Endometrial microvascular endothelial cells (primary cell): ENCODE measurements around the gene C12orf43. TPM values are rescaled to one million over a fixed set of nuclear protein-coding genes. Genes with fewer than 3 reads are reported as not detected.

Experiments
- in situ Hi-C: cut with HindIII; loops from 2 replicates; pipeline ENCODE4 v1.10.0; 2017; ENCODE audit warnings: low sequenced_read_pairs, low pct_unique_long_range_greater_than_20kb; ENCODE audit errors: inconsistent ontology term
- total RNA-seq: library from RNA; depleted of rRNA; stranded (reverse); fragments of >200 nt; gene quantifications from one replicate; pipeline ENCODE4 v1.2.3, GENCODE V29; 2015; ENCODE audit errors: inconsistent ontology term

The C12orf43 gene
- total RNA-seq, 1 donor from 2014 or later = 12.8 TPM

DNA sequence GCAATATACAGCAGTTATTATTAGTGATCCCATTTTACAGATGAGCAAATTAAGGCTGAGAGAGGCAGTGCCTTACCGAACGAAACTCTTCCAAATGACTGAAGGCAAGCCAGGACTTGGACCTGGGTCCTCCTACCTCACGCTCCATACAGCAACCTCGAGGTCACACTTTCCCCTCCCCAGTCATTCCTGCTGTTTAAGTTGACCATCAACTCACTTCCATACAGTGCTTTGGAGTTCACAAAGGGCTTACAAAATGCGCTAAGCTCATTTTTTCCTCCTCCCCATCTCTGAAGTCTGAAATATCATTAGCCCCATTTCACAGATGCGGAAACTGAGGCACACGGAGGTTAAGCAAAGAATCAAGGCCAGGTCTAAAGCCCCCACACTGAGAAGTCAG, 33.6 kb downstream of the C12orf43 start:
- in situ Hi-C loops = no loop called here

DNA sequence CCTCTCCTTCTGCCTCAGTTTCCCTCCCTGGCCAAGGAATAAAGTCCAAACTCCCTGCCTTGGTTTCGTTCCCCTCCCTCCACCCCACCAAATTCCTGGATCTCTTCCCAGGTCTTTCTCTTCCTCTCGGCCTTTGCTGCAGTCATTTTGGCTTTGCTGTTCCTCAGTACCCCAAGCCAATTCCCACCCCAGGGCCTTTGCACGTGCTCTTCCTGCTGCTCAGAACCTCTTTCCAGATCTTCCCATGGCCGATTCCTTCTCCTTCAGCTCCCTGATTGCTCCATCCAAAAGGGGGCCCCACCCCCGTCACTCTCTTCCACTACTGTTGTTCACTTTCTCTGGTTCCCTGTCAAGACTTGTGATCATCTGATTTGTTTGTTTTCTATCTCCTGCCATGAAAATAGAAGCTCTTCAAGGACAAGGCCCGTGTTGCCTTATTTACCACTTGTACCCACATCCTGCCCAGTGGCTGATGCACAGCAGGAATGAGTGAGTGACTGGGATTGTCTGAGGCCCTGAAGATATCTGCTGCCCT, 34.8 kb downstream of the C12orf43 start:
- in situ Hi-C loops = no loop called here

DNA sequence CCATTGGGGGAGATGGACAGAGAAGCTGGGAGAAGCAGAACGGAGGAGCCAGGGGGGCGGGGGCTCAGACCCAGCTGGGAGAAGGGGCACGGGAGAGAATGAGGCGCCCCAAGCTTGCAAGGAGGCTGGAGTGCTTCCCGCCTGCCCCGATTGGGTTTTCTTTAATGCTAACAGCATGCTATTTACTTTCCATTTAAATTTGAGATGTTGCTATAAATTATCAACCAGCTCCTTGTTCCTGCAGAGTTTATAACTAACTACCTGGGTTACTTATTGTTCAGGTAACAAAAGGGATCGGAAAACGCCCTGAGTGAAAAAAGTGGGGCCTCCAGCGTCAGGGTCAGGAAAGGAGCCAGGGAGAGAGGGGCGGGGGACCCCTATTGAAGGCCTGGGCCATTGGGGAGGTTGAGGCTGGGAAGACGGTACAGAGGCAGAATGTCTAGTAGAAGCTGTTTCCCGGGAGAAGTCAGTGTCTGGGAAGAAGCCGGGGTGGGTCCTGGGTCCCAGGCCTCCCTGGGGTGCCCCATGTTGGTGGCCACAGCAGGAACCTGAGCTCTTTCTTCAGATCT, 35.4 kb downstream of the C12orf43 start:
- in situ Hi-C loops = no loop called here

DNA sequence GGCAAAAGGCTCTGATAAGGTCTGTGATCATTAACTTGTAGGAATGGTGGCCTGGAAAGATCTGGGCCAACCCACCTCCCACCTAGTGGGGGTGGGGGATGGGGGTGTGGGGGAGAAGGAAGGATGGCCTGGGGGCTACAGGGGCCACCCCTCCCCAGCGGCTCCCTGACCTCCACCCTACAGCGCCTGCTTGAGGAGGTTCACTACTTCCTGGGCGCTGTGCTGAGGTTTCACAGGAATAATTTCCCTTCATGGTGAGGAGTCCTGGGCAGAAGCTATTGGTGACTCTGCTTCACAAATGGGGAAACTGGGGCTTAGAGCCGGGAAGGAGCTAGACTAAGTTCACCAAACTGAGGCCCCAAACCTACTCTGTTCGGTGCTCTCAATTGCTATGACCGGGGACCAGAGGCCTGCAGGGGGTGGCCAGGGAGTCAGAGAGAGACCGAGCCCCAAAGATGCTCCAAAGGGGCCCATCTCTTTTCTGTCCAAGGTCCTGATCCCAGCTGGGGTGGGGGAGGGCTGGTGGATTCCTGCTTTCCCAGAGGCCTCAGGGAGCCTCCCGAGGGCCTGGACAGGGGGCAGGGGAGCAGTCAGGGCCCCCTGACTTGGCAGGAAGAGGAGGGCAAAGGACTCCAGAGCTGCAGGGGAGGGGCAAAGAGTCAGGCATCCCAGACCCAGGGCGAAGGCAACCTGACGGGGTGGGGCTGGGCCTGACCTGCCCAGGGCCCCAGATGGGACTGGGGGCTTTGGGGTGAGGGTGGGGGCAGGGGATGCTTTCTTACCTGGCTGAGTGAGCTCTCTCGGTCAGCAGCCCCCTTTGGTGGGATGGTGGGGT, 36.2 kb downstream of the C12orf43 start:
- in situ Hi-C loops = no loop called here

DNA sequence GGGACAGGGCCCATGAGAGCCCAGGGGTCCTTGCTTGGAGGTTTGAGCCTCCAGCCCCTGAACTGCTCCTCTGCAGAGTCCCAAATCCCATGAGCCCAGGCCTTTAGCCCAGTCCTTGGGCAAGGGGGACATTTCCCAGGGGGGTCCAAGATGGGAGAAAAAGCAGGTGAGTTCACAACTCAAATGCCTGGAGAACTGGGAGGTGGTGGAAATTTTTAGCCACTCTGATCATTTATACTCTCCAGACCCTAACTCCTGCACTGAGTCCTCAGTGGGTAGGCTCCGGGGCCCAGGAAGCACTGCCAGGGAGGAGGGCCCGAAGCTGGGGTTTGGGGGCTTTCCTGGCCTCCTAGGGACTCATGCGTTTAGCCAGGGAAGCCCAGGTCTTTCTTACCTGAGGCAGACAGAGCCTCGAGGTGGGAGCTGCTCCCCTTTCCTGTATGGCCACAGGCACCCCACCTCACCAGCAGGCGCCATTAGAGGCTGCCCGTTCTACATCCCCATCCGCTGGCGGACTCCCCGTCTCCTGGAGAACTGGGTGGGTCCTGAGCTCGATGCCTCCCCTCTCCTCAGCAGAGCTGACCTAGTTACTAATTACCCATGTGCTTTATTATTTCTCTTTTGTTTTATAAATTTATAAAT, 36.9 kb downstream of the C12orf43 start:
- in situ Hi-C loops = no loop called here

DNA sequence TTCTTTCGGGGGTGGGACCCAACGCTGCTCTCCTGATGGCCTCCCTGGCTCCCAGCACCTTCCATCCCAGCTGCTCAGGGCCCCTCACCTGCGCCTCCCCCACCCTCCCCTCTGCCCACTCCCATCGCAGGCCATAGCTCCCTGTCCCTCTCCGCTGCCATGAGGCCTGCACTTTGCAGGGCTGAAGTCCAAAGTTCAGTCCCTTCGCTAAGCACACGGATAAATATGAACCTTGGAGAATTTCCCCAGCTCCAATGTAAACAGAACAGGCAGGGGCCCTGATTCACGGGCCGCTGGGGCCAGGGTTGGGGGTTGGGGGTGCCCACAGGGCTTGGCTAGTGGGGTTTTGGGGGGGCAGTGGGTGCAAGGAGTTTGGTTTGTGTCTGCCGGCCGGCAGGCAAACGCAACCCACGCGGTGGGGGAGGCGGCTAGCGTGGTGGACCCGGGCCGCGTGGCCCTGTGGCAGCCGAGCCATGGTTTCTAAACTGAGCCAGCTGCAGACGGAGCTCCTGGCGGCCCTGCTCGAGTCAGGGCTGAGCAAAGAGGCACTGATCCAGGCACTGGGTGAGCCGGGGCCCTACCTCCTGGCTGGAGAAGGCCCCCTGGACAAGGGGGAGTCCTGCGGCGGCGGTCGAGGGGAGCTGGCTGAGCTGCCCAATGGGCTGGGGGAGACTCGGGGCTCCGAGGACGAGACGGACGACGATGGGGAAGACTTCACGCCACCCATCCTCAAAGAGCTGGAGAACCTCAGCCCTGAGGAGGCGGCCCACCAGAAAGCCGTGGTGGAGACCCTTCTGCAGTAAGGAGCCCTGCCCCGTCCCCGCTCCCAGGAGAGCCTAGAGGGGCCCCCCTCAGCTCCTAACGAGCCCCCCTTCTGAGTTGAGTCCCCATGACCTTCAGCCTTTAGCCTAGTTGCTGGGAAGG, 37.7 kb downstream of the C12orf43 start, which contains the start of gene HNF1A:
TSS of gene HNF1A (plus strand) at position 248 of the 924 bp plus-strand sequence. CDS start at position 474, 226 bp downstream.
- in situ Hi-C loops = no loop called here

DNA sequence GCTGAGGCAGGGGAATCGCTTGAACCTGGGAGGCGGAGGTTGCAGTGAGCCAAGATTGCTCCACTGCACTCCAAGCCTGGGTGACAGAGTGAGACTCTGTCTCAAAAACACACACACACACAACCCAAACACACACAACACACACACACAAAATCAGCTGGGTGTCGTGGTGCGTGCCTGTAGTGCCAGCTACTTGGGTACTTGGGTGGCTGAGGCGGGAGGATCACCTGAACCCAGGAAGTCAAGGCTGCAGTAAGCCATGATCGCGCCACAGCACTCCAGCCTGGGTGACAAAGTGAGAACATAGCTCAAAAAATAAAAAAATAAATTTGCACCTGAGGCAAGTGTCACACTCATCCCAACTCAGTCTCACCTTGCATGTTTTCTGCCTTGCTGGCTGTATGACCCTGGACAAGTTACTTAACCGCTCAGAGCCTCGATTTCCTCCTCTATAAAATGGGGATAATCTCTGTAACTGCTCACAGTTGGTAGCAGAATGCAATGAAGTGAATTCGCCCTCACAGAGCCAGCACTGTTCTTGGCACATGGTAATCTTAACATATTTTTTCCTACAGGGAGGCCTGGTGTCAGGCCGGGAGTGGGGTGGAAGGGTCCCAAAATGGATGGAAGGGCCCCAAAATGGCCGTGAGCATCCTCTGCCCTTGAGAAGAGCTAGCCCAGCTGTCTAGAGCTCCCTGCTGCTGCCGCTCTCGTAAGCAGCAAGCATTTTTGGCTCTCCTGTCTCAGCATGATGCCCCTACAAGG, 38.6 kb downstream of the C12orf43 start:
- in situ Hi-C loops = no loop called here

DNA sequence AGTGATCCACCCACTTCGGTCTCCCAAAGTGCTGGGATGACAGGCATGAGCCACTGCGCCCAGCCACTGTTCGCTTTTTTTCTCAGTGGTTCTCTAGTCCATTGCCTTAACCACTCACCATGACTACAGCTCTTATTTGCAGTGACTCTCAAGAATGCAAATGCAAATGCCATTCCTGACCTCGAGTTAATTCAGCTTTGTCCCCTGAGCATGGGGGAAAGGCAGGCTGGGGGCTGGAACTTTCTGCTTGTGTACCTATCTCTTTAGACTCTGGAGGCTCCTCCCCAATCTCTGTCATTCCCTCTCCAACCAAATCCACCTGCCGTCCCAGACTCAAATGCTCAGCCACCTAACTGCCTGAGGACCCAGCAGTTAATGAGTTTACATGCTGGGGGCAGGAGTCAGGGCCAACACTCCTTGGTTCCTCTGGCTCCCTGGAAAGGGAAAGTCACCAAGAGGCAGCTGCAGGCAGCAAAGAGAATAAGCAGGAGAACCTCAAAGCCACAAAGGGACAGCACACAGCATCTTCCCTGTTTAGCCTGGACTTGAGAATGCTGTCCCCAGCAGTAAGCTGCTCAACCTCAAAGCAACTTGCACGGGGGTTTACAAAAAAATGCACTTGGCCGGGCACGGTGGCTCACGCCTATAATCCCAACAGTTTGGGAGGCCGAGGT, 43.3 kb downstream of the C12orf43 start:
- in situ Hi-C loops = no loop called here

DNA sequence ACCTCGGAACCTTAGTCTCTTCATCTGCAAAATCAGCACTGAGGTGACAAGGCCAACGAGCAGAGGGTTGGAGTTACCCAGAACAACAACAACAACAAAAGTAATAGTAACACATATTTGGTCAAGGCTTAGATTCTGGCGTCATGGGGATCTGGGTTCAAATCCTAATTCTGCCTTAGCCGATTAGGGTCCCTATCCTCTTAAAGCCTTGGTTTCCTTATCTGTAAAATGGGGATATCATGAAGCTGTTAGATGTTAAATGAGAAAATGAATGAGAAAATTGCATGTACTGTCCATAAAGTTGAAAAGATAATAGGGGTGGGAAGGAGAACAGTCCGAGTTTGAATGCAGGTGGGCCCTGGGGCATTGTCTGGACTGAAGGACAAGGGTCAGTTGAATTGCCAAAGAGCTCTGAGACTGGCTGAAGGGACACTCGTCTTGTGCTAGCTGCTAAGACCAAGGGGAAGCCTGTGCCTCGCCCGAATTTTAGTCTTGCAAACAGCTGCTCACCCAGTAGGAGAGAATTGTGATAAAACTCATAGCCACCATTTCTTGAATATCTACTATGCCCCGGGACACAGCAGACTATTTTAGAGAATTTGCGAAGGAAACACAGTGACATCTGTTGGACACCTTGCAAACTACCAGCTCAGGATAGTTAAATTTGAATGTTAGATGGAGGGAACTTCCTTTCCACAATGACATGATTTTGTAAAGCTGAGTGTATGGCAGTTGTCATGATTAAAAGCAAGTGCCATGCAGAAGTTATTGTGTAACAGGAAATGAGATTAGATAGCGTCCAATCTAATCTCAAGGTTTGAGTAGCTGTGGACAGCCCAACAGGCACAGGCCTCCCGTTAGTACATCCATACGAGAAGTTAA, 44.7 kb downstream of the C12orf43 start:
- in situ Hi-C loops = no loop called here

DNA sequence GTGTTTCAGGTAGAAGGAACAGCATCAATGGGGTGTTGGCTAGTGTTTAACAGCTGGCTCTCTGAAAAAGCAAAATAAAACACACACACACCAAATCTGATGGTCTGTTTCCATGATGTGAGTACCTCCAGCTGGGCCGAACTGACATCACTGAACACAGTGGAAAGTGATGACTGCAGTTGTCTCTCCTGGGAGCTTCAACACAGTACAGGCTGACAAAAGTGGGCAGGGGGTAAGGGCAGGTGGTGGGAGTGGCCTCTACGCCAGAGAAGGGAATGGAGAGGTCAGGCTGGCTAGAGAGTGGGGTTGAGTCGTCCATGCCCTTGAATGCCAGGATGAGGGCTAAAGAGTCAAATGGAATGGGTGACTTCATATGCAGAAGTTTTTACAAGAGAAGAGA, 46.0 kb downstream of the C12orf43 start:
- in situ Hi-C loops = no loop called here

DNA sequence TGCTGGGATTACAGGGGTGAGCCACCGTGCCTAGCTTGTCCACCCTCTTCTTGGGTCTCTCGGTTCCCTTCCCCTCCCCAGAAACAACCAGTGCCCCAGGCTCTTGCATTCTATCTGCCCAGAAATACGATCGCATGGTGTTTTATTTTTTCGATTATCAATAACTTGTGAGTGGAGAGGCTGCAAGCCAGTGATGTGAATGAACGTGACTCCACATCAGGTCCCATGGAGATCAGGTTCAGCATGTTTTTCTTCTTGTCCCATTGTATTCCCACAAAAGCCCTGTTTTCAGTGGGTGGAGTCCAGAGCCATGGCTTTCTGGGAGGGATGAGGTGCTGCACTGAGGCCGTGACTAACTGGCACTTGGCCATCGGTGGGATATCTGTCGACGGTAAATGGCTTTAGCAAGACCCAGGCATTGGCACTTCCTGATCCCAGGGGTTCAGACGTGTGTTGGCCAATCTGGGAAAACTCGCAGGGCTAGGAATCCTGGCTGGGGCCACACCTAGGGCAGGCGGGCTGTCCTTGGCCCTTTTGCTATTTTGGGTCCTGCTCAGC, 50.7 kb downstream of the C12orf43 start:
- in situ Hi-C loops = no loop called here

DNA sequence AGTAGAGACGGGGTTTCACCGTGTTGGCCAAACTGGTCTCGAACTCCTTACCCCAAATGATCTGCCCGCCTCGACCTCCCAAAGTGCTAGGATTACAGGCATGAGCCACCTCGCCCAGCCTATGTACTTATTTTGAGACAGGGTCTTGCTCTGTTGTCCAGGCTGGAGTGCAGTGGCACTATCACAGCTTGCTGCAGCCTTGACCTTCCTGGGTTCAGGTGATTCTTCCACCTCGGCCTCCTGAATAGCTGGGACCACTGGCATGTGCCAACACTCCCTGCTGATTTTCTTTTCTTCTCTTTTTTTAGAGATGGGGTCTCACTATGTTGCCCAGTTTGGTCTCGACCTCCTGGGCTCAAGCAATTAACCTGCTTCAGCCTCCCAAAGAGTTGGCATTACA, 52.0 kb downstream of the C12orf43 start:
- in situ Hi-C loops = no loop called here

DNA sequence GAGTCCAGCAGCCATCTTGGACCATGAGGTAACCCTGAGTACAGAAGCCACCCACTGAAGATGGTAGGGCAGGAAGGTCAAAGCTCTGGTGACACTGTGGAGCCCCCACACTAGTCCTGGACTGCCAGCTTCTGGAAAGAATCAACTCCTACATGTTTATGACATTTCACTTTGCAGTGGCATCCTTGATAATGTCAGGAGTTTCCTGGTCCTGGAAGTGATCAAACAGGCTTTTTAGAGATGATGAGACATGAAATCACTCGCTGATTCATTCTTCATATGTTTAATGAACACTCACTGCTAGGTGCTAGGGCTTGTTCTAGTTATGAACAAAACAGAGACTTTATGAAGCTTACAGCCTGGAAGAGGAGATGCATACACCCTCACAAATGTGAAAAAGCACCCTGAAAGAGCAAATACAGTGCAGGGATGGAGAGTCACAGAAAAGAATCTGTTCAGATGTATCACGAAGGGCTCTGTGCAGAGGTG, 53.7 kb downstream of the C12orf43 start:
- in situ Hi-C loops = no loop called here

DNA sequence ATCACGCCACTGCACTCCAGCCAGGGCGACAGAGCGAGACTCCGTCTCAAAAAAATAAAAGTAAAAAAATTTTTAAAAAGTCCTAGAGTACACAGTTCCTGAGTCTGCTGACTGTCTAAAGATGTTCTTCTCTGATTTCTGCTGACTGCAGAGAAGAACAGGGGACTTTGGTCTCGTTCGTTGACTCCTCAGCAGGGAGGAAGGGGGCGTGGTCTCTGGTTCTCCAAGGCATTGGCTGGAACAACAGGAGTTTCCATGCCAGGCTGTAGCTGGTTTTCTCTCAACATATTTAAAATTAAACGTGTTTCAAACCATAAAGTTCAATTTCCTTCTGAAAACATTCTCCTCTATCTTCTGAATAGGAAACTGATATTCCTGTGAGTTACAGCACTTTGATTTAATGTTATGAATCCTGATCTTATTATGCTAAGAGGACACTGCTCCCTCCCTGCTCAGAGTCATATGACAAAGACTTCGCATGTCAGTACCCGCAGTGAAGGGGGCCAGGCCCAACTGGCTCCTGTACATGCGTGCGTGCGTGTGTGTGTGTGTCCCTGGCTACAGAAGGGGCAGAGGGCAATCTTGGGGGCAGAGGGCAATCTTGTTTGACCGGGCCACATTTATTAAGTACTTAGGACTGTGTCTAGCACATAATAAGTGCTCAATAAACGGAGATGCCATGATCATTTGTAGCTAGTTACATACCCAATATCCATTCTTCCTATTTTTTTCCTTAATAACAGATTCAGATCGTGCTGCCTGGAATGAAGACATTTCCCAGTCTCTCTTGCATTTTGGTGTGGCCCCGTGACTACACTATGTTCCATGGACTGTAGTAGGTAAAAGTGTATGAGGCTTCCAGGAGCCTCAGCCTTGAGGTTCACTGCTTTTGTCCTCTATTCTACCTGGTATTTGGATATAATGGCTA, 54.4 kb downstream of the C12orf43 start:
- in situ Hi-C loops = no loop called here

DNA sequence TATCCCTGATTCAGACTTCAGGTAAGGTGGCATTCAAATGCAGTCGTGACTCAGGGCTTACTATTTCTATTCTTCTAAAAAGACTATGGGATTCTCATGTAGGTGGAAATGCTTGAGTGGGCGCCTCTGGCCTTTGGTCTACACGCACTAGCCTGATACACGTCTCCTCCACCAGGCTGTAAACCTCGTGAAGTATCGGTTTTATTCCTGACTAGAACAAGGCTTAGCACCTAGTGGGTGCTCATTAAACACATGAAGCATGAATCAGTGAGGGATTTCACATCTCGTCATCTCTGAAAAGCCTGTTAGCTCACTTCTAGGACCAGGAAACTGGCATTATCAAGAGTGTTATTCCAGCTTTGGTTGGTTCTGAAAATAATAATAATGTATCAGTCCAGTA, 55.6 kb downstream of the C12orf43 start:
- in situ Hi-C loops = no loop called here
